HG02852 (cell line): ENCODE results near the gene ABLIM2.

Source experiments
- ATAC-seq: cut with Tn5 transposase; IDR thresholded peaks from one replicate; pipeline ENCODE4 v1.9.1; 2021; ENCODE audit warnings: mild to moderate bottlenecking, moderate library complexity; ENCODE audit not compliant: unreplicated experiment

The ABLIM2 gene

GRCh38 chr4:8089862-8090261 lies 68.8 kb downstream of the ABLIM2 start:
- ATAC-seq = no peak

DNA sequence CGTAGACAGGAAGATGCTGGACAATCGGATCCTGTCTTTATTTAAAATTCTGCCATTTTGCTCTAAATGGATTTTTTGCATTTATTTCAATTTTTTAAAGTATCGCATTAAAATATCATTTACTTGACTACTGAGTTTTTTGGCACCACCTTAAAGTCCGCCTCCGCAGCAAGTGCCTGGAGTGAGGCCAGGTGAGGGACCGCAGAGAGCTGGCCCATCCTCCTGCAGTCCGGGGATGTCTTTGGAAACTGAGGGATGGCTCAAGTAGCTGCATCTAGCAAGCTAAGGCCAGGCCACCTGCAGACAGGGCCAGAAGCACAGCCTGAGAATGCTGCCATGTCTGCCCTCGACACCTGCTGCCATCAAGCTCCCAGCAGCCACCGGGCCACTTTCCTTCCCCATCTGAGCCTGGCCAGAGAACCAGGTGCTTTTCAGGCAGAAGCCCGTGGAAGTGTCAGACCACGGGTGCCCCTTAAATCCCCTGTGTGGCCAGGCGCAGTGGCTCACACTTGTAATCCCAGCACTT lies 69.6 kb downstream of the ABLIM2 start:
- no peak for ATAC-seq

DNA sequence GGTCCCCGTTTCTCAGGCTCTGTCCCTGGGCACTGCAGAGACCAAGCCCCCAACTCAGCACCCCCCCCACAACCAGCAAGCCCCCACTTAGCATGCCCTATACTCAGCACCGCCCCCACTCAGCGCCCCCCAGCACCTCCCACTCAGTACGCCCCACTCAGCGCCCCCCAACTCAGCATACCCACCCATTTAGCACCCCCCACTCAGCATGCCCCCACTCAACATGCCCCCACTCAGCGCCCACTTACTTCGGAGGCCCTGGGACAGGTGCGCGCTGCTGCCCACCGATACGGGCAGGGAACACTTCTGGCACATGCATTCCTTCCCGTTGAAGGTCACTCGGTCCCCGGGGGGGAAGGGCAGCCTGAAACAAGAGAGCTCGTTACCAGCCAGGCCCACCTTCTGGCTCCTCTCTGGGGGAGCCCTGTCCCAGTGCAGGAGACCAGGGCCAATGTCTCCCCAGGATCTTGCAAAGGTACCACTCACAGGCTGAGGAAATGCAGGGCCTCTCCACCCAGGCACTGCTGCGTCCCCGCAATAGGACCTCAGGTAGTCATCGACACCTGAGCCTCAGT lies 70.6 kb downstream of the ABLIM2 start:
- no peak for ATAC-seq

GRCh38 chr4:8086783-8087445 lies 71.7 kb downstream of the ABLIM2 start:
- ATAC-seq = no peak

- ATAC-seq = no peak
These were observed 73.0 kb downstream of the ABLIM2 start for GRCh38 chr4:8085491-8086117.

DNA sequence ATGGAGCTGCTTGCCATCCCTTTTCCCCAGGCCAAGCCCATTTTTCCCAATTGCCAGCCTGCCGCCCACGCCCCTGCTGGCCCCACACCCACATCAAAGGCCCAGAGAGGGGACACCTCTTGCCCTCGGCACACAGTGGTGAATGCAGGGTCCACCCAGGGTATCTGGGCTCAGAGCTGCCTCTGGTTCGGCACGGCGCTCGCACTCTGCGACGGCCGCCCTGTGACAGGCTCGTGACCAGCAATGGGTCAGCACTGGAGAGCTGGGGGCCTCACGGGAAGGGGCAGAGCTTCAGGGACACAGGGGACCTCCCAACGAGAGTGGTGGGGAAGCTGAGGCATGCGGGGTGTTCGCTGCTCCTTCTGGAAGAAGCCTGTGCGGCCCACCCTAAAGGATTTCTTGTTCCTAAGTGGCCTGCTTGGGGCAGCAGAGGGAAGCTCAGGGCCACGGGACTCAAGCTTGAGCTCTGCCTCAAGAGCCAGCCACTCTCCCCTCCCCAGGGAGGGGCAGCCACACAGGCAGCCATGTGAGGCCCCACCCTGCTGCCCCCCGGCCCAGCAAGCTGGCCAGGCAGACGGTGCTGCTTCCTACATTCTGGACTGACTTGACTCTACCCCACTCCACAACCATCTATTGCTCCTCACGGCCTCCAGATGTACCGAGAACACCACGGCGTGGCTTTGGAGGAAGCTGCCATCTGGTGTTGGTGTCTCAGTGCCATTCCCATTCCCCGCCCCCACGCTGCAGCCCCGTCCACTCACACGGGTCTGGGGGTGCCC lies 73.7 kb downstream of the ABLIM2 start:
- no peak for ATAC-seq

DNA sequence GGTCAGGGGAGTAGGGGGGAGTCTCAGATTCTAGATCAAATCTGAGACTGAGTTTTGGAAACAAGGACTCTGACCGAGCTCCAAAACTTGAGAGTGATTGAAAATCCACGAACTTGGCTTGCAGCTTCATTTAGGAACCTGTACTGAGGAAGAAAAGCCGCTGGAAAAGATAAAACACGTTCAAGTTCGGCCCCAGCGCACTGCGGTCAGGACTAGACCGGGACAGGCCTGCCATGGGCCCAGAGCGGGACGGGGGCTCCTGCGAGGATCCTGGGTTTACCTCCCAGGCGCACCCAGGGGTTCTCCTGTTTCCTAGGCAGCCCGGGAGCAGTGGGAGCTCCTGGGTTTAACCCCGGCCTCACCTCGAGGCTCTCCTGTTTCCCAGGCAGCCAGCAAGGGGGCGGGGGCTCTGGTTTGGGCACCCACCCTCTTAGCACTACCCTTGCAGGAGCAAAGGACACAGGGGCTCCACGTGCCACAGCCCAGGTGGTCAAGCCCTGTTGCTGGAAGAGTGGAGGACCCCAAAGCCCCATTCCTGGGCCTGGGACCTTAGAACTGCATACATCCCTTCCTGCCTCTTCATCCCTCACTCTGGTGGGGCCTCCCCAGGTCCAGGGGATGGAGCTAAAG lies 74.5 kb downstream of the ABLIM2 start:
- no peak for ATAC-seq

GRCh38 chr4:8083086-8083825 lies 75.4 kb downstream of the ABLIM2 start:
- no peak for ATAC-seq

DNA sequence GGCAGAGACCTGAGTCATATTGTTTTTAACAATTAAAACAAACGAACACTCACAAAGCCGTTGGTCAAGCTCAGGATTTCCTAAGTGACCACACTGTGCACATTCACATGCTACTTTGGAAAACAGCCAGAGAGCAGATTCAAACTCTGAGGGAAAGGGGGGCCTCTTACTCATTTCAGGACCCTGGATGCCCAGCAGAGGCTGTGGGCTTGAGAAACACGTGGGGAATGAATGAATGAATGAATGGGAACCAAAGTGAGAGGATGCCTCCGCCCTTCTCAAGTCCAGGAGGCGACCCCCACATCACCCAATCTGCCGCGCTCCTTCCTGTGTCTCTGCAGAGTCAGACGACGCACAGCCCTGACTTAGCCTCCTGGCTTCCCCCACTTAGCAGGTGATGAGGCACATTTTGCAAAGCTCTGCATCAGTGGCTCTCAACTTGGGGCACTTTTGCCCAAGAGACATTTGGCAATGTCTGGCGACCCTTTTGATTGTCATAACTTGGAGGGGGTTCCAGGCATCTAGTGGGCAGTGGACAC lies 76.0 kb downstream of the ABLIM2 start:
- no peak for ATAC-seq

GRCh38 chr4:8081621-8082516 lies 76.7 kb downstream of the ABLIM2 start:
- ATAC-seq = no peak

GRCh38 chr4:8081171-8081570 lies 77.4 kb downstream of the ABLIM2 start:
- ATAC-seq = no peak

GRCh38 chr4:8080754-8081065 lies 77.9 kb downstream of the ABLIM2 start:
- ATAC-seq = no peak

DNA sequence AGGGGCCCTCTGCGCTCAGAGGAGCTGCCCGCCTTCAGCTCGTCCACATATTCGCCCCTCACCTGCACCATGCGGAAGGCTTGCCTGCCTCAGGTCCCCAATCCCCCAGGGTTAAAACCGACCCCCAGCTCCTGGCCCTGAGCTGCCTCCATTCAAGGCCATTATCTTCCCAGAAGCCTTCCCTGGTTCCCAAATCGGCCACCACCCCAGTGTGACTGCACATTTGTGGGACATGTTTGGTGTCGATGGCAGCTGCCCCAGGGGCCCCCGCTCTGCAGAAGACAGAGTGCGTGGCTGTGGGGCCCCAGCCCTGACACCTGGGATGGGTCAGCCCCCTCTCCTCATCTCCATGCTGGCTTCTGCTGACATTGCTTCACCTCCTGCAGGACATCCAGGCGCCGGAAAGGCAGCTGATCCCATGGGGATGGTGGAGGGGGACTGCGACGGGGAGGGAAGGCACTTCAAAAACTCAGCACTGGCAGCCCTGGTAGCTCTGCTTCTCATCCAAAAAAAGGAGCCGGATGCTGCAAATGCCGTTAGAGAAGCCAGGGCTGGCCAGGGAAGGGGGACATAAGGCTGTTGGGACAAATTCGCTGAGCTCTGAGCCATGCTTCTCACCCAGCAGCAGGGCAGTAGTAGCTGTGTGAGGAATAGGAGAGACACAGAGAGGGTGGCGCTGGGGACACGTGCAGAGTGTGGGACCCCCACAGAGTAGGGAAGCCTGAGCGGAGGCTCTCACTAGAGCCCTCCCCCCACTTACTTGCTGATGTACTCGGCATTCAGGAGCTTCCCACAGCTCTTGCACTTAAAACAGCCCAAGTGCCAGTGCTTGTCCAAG lies 78.5 kb downstream of the ABLIM2 start:
- no peak for ATAC-seq

GRCh38 chr4:8079031-8079885 lies 79.4 kb downstream of the ABLIM2 start:
- ATAC-seq = no peak

DNA sequence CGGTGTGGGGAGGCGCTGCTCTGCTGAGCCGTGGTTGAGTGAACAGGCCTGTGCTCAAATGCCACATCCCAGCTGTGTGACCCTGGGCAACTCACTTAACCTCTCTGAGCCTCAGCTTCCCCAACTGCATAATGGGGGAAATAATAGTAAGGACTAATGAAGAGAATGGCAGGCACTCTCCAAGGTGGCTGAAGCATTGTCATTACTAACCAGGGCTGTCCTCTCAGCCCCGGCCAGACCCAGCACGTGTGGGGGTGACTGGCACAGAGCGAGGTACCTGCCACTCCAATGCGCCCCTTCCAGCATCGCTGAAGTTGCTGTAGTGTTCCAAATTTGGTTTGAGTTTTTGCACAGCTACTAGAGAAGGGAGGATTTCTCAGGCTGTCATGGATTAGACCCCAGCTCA lies 80.0 kb downstream of the ABLIM2 start:
- ATAC-seq = no peak

- ATAC-seq = no peak
These were observed 80.5 kb downstream of the ABLIM2 start for GRCh38 chr4:8078109-8078494.
